ENCODE results near the gene SPCS3. TPM values are rescaled to one million over a fixed set of nuclear protein-coding genes. Genes with fewer than 3 reads are reported as not detected.

The SPCS3 gene
- total and polyA plus RNA-seq, 2 of the 13 experiments (the other 11 are each of a cell fraction or from before 2014, with no cell fraction given): 26.3 to 57.0 TPM

- FAIRE-seq (no peak), DNase-seq (ENCODE audit: low spot score) (no peak), ATAC-seq (no peak)
- intact Hi-C loops (cut with micrococcal nuclease; ENCODE audit: unreplicated experiment): no loop called here
- ChIA-PET CTCF (ENCODE audit: low intra/inter-chr PET ratio, low total read pairs) (no interaction called here), POLR2A (no interaction called here)
- no peaks in the 10 kb centered on the region for H3K36me3 ChIP-seq (replicated peaks in 1 of 2; ENCODE audit: control insufficient read depth in 1 of 2, insufficient read depth in 2 of 2, low read length in 2 of 2)
- WGBS (ENCODE audit: low lambda C conversion rate): 39% methylated on average over 3 of the region's 3 CpGs
- H3K4me2 ChIP-seq (ENCODE audit: low read depth, low read length): no peak overlapping the region
- BruUV-seq (replicated peaks): no TSS peak
- in situ Hi-C loops (cut with HindIII; ENCODE audit: extremely low pct_ligation_motif_present, low pct_unique_long_range_greater_than_20kb): no loop called here
- no peak overlapping the region for H3K9ac ChIP-seq (ENCODE audit: insufficient read depth, low read depth, low read length)
- no peak overlapping the region for H3K4me3 ChIP-seq (replicated peaks in 1 of 3; ENCODE audit: insufficient read depth in 1 of 3, low read depth in 2 of 3, low read length in 3 of 3)
- H3K27ac ChIP-seq (ENCODE audit: extremely low read length, insufficient read depth, low read length): no peak overlapping the region
- no peaks in the 10 kb centered on the region for H3K79me2 ChIP-seq (ENCODE audit: insufficient read depth, low read length)
- H2AFZ ChIP-seq (ENCODE audit: low read length): no peak overlapping the region
- H3K4me1 ChIP-seq (ENCODE audit: insufficient read depth, low read length): no peaks in the 10 kb centered on the region
- H4K20me1 ChIP-seq (ENCODE audit: insufficient read depth, low read length): no peaks in the 10 kb centered on the region
- TF ChIP-seq CEBPG (CRISPR knock-in tag; IDR thresholded peaks at IDR 0.05) (no peak), ZSCAN29 (CRISPR knock-in tag; conservative IDR thresholded peaks at IDR 0.05) (no peak), RARA (CRISPR knock-in tag; IDR thresholded peaks at IDR 0.05) (no peak), ZNF383 (CRISPR knock-in tag; IDR thresholded peaks at IDR 0.05; ENCODE audit: borderline replicate concordance) (no peak), E2F1 (CRISPR knock-in tag; IDR thresholded peaks at IDR 0.05) (no peak), PAX8 (CRISPR knock-in tag; IDR thresholded peaks at IDR 0.05; ENCODE audit: borderline replicate concordance) (no peak), ZNF17 (CRISPR knock-in tag; IDR thresholded peaks at IDR 0.05) (no peak), JUNB (CRISPR knock-in tag; IDR thresholded peaks at IDR 0.05; ENCODE audit: borderline replicate concordance) (no peak), ZNF891 (CRISPR knock-in tag; IDR thresholded peaks at IDR 0.05) (no peak), ZNF619 (CRISPR knock-in tag; IDR thresholded peaks at IDR 0.05) (no peak), ZNF770 (CRISPR knock-in tag; IDR thresholded peaks at IDR 0.05) (no peak), IKZF4 (CRISPR knock-in tag; IDR thresholded peaks at IDR 0.05; ENCODE audit: borderline replicate concordance, low read depth, not compliant biosample characterization) (no peak), CEBPB (IDR thresholded peaks at IDR 0.05; ENCODE audit: borderline replicate concordance, low read depth, low read length) (no peak), DBP (CRISPR knock-in tag; IDR thresholded peaks at IDR 0.05; ENCODE audit: not compliant biosample characterization) (no peak), CENPX (CRISPR knock-in tag; IDR thresholded peaks at IDR 0.05) (no peak), SAFB2 (CRISPR knock-in tag; IDR thresholded peaks at IDR 0.05; ENCODE audit: borderline replicate concordance, low read depth) (no peak), ZKSCAN1 (IDR thresholded peaks at IDR 0.05; ENCODE audit: low read length) (no peak), ZNF549 (CRISPR knock-in tag; IDR thresholded peaks at IDR 0.05) (no peak), ZNF670 (CRISPR knock-in tag; IDR thresholded peaks at IDR 0.05; ENCODE audit: borderline replicate concordance) (no peak)
- TF ChIP-seq, protein P1, sequence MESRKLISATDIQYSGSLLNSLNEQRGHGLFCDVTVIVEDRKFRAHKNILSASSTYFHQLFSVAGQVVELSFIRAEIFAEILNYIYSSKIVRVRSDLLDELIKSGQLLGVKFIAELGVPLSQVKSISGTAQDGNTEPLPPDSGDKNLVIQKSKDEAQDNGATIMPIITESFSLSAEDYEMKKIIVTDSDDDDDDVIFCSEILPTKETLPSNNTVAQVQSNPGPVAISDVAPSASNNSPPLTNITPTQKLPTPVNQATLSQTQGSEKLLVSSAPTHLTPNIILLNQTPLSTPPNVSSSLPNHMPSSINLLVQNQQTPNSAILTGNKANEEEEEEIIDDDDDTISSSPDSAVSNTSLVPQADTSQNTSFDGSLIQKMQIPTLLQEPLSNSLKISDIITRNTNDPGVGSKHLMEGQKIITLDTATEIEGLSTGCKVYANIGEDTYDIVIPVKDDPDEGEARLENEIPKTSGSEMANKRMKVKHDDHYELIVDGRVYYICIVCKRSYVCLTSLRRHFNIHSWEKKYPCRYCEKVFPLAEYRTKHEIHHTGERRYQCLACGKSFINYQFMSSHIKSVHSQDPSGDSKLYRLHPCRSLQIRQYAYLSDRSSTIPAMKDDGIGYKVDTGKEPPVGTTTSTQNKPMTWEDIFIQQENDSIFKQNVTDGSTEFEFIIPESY (CRISPR knock-in tag; IDR thresholded peaks at IDR 0.05): no peak
- no peaks in the 10 kb centered on the region for H3K9me3 ChIP-seq (ENCODE audit: low read length)
- H3K27me3 ChIP-seq (ENCODE audit: control insufficient read depth in 1 of 2, insufficient read depth in 2 of 2, low read length in 2 of 2): no peaks in the 10 kb centered on the region
These were observed 29.2 kb upstream of the SPCS3 start for GRCh38 chr4:176290520-176290919.

Measured in HepG2 (cell line).